ENCODE results near the gene KCNG2.

The KCNG2 gene

GRCh38 chr18:79947881-79948610 is 150.3 kb downstream of the KCNG2 start:
- no peak for DNase-seq (ENCODE audit: extremely low read depth in 1 of 2, low read depth in 1 of 2)

- DNase-seq (ENCODE audit: extremely low read depth in 1 of 2, low read depth in 1 of 2): no peak
Measured at GRCh38 chr18:79948719-79949411, 151.1 kb downstream of the KCNG2 start.
